Measurements from ENCODE around the gene ZNRF1. TPM values are rescaled to one million over a fixed set of nuclear protein-coding genes. Genes with fewer than 3 reads are reported as not detected.
"Not testable (repeated sequence)": the region's sequence is repeated elsewhere in the genome, so short reads cannot be mapped to it uniquely, and the experiment has no call there.

Gene ZNRF1
- total RNA-seq, 4 donors from 2014 or later = 13.0 to 16.7 (median 15.8) TPM

DNA sequence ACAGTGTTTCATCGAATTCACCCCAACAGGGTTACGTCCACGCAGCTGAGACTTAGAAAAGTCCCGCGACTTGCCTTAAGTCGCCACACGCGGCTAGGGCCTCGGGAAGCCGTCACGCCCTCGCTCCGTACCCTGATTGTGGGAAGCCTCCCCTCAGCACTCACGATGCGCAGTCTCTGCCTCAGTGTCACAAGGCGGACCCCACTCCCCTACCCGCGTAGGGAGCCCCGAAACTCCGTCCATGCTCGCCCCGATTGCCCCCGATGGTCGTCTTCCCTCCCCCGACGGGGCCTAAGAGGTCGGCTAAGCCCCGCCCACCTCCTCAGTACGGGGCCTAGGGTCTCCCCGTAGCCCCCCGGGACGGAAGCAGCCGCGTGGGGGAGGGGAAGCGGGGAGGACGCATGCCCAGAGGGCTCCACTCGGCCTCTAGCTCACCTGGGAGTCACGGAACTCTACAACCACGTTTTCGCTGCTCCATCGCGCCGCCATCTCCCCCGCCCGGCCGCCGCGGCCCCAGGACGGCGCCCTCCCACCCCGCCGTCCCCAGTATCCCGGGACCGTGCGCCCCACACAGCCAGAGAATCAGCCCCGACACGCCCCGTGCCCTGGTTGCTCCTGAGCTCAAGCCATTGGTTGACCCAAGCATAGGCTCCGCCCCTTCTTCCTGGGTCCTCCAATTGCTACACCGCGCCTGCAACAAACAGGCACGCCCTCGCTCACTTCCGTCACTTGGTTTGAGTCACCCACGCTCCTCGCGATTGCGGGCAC, 14.1 kb upstream of the ZNRF1 start, which contains the start of gene WDR59:
TSS of gene WDR59 (minus strand) at position 595 of the 768 bp plus-strand sequence. CDS start at position 489, 106 bp downstream.
- Histone ChIP-seq H3K27me3 (no peaks in the 10 kb centered on the region), H3K27ac (peak within 1 kb of the TSS; percentile 85), H3K4me3 (peak within 1 kb of the TSS; percentile 100), H3K9me3 (no peaks in the 10 kb centered on the region), H3K36me3 (no peaks in the 10 kb centered on the region), H3K4me1 (peaks cover 25% of the 10 kb centered on the region)
- peak; percentile 100 for DNase-seq (ENCODE audit: low spot score in 2 of 2)
- TF ChIP-seq, protein P1, sequence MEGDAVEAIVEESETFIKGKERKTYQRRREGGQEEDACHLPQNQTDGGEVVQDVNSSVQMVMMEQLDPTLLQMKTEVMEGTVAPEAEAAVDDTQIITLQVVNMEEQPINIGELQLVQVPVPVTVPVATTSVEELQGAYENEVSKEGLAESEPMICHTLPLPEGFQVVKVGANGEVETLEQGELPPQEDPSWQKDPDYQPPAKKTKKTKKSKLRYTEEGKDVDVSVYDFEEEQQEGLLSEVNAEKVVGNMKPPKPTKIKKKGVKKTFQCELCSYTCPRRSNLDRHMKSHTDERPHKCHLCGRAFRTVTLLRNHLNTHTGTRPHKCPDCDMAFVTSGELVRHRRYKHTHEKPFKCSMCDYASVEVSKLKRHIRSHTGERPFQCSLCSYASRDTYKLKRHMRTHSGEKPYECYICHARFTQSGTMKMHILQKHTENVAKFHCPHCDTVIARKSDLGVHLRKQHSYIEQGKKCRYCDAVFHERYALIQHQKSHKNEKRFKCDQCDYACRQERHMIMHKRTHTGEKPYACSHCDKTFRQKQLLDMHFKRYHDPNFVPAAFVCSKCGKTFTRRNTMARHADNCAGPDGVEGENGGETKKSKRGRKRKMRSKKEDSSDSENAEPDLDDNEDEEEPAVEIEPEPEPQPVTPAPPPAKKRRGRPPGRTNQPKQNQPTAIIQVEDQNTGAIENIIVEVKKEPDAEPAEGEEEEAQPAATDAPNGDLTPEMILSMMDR (IDR thresholded peaks at IDR 0.05) = no peak
- TF ChIP-seq POLR2AphosphoS5 (IDR thresholded peaks at IDR 0.05) (peak in 1 of 3 donors; percentile 26), EP300 (IDR thresholded peaks at IDR 0.05) (no peak), POLR2A (IDR thresholded peaks at IDR 0.05) (peak in 1 of 2 donors; percentile 40)
- WGBS = under 1% methylated on average over 48 of the region's 68 CpGs

DNA sequence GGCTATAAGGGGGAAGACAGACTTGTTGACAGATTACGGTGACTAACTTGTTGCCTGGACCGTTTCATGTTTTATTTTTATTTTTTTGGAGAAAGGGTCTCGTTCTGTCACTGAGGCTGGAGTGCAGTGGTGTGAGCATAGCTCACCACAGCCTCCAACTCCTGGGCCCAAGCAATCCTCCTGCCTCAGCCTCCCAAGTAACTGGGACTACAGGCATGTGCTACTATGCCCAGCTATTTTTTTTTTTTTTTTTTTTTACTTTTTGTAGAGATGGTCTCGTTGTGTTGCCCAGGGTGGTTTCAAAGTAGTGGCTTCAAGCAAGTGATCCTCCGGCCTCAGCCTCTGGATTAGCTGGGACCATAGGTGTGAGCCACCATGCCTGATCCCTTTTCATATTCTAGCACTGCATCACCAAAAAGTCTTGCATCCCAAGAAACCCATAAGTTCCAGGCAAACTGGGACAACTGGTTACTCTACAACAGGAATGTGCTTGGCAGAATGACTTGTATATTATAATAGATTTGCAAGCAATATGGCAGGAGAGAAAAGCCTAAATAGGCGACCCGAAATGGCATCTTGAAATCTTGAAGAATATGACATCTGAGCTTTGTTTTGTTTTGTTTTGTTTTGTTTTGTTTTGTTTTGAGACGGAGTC, 11.7 kb upstream of the ZNRF1 start:
- TF ChIP-seq, protein P1 (IDR thresholded peaks at IDR 0.05) = no peak
- no peak for TF ChIP-seq EP300 (IDR thresholded peaks at IDR 0.05)
- no peak for TF ChIP-seq POLR2A (IDR thresholded peaks at IDR 0.05)
- no peak for TF ChIP-seq POLR2AphosphoS5 (IDR thresholded peaks at IDR 0.05)
- WGBS = 78% methylated on average over 8 of the region's 8 CpGs
- no peak for DNase-seq (ENCODE audit: low spot score in 2 of 2)

DNA sequence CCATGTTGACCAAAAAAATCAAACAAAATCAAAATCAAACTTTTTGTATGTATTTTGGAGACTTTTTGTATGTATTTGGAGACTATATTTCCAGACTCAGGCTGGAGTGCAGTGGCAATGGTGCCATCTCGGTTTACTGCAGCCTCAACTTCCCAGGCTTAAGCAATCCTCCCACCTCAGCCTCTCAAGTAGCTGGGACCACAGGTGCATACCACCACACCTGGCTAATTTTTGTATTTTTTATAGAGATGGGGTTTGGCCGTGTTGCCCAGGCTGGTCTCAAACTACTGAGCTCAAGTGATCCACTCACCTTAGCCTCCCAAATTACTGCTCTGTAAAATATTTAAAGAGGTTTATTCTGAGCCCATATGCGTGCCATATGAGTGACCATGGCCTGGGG, 9.0 kb upstream of the ZNRF1 start:
- DNase-seq (ENCODE audit: low spot score in 2 of 2); H3K4me1 ChIP-seq; H3K27ac ChIP-seq; H3K36me3 ChIP-seq; H3K4me3 ChIP-seq; H3K9me3 ChIP-seq; H3K27me3 ChIP-seq: not testable (repeated sequence)
- 80% methylated on average over 3 of the region's 3 CpGs for WGBS

More for the DNA sequence above, 11.7 kb upstream of the ZNRF1 start:
- H3K36me3 ChIP-seq = no peaks in the 10 kb centered on the region
- H3K27me3 ChIP-seq = no peaks in the 10 kb centered on the region
- H3K27ac ChIP-seq = no peak overlapping the region
- no peak overlapping the region for H3K4me3 ChIP-seq
- H3K9me3 ChIP-seq = no peaks in the 10 kb centered on the region
- H3K4me1 ChIP-seq = peaks cover 25% of the 10 kb centered on the region

DNA sequence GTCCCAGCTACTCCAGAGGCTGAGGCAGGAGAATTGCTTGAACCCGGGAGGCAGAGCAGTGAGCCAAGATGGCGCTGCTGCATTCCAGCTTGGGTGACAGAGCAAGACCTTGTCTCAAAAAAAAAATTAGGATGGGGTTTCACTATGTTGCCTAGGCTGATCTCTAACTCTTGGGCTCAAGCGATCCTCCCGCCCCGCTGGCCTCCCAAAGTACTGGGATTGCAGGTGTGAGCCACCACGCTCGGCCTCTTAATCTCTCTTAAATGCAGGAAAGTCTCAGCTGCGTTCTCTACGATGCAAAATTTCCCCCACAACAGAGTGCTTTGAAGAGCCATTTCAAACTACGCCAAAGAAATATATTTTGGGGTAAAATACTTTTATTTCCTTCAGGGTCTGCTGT, 8.0 kb upstream of the ZNRF1 start:
- no peaks in the 10 kb centered on the region for H3K27me3 ChIP-seq
- no peaks in the 10 kb centered on the region for H3K36me3 ChIP-seq
- H3K9me3 ChIP-seq = no peaks in the 10 kb centered on the region
- H3K27ac ChIP-seq = no peak overlapping the region
- no peak overlapping the region for H3K4me3 ChIP-seq
- TF ChIP-seq POLR2AphosphoS5 (IDR thresholded peaks at IDR 0.05) = no peak
- TF ChIP-seq EP300 (IDR thresholded peaks at IDR 0.05) = no peak
- TF ChIP-seq, protein P1 (IDR thresholded peaks at IDR 0.05) = no peak
- no peak for TF ChIP-seq POLR2A (IDR thresholded peaks at IDR 0.05)
- 91% methylated on average over 10 of the region's 10 CpGs for WGBS
- no peak for DNase-seq (ENCODE audit: low spot score in 2 of 2)
- no peaks in the 10 kb centered on the region for H3K4me1 ChIP-seq

DNA sequence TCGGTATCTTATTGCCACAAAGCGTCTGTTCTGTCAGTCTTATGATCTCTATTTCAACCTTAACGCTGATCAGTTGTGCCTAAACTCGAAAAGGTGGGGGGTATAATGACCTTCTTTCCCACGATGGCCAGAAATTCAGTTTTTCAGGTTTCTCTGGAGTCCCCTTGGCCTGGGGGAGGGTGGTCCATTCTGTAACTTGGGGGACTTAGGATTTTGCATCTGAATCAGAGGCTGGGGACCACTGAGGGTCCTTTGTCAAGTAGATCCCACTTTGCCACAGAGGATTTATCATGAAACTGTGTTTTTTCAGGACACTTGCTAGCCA, 7.6 kb upstream of the ZNRF1 start:
- 86% methylated on average over 5 of the region's 5 CpGs for WGBS
- no peak overlapping the region for H3K4me3 ChIP-seq
- H3K27me3 ChIP-seq = no peaks in the 10 kb centered on the region
- TF ChIP-seq POLR2AphosphoS5 (IDR thresholded peaks at IDR 0.05) = no peak
- no peak for TF ChIP-seq EP300 (IDR thresholded peaks at IDR 0.05)
- TF ChIP-seq POLR2A (IDR thresholded peaks at IDR 0.05) = no peak
- TF ChIP-seq, protein P1 (IDR thresholded peaks at IDR 0.05) = no peak
- H3K27ac ChIP-seq = no peak overlapping the region
- H3K9me3 ChIP-seq = no peaks in the 10 kb centered on the region
- H3K4me1 ChIP-seq = no peaks in the 10 kb centered on the region
- H3K36me3 ChIP-seq = no peaks in the 10 kb centered on the region
- DNase-seq (ENCODE audit: low spot score in 2 of 2) = no peak

All from suprapubic skin (tissue), 4 donors.